H7 (cell line): ENCODE data around the gene GPR157. TPM values are rescaled to one million over a fixed set of nuclear protein-coding genes. Genes with fewer than 3 reads are reported as not detected.
"Not testable (repeated sequence)": the region's sequence is repeated elsewhere in the genome, so short reads cannot be mapped to it uniquely, and the experiment has no call there.

Source experiments
- DNase-seq: peaks from one replicate; pipeline ENCODE4 v3.0.0; 2012
- H3K27me3 ChIP-seq: 2 replicates; pipeline ENCODE4 v1.6.0; 2011; ENCODE audit warnings: mild to moderate bottlenecking, low read length; ENCODE audit not compliant: control insufficient read depth, insufficient read depth
- H3K36me3 ChIP-seq: replicated peaks from 2 replicates; pipeline ENCODE4 v1.5.1; 2011; ENCODE audit warnings: low read length; ENCODE audit not compliant: control insufficient read depth, insufficient read depth
- H3K4me3 ChIP-seq: 2 replicates; pipeline ENCODE4 v1.5.1; 2011; ENCODE audit warnings: low read depth, mild to moderate bottlenecking, control low read depth, low read length, moderate library complexity; ENCODE audit not compliant: insufficient read depth
- total RNA-seq: library from RNA; depleted of rRNA; stranded (reverse); fragments of >200 nt; shearing (Covaris generic); gene quantifications from 2 replicates; pipeline ENCODE4 v1.2.3, GENCODE V29; 2014

GPR157 gene
- total RNA-seq, 1 experiment from 2014 or later = 24.8 TPM

- DNase-seq = no peak
- no peaks in the 10 kb centered on the region for H3K36me3 ChIP-seq
- H3K27me3 ChIP-seq = no peaks in the 10 kb centered on the region; the same call in 1 of the 2 replicates
- H3K4me3 ChIP-seq = no peak overlapping the region
These were observed 5.1 kb upstream of the GPR157 start for GRCh38 chr1:9133870-9134585.

GRCh38 chr1:9129266-9130041 lies 552 bp upstream of the GPR157 start:
- Histone ChIP-seq H3K4me3 (peak overlapping the region; percentile 57), H3K27me3 (peaks cover 15% of the 10 kb centered on the region), H3K36me3 (no peaks in the 10 kb centered on the region)
- peak; percentile 100 for DNase-seq

- DNase-seq = peak; percentile 60
- H3K36me3 ChIP-seq = no peaks in the 10 kb centered on the region
- peaks cover 15% of the 10 kb centered on the region for H3K27me3 ChIP-seq
- H3K4me3 ChIP-seq = peak overlapping the region; percentile 73
These were observed 759 bp downstream of the GPR157 start for GRCh38 chr1:9128166-9128519.

- DNase-seq = peak; percentile 34
- Histone ChIP-seq H3K27me3 (peaks cover 15% of the 10 kb centered on the region), H3K4me3 (peak overlapping the region; percentile 73), H3K36me3 (no peaks in the 10 kb centered on the region)
These were observed 1.3 kb downstream of the GPR157 start for GRCh38 chr1:9127395-9128165.

- DNase-seq = no peak
- Histone ChIP-seq H3K27me3 (peaks cover 15% of the 10 kb centered on the region), H3K36me3 (no peaks in the 10 kb centered on the region), H3K4me3 (no peak overlapping the region)
These were observed 2.4 kb downstream of the GPR157 start for GRCh38 chr1:9126511-9126910.

GRCh38 chr1:9125847-9126246 lies 3.1 kb downstream of the GPR157 start:
- not testable (repeated sequence) for H3K4me3 ChIP-seq, DNase-seq, H3K36me3 ChIP-seq
- H3K27me3 ChIP-seq = peaks cover 15% of the 10 kb centered on the region

- peaks cover 15% of the 10 kb centered on the region for H3K27me3 ChIP-seq
- DNase-seq = no peak
- H3K36me3 ChIP-seq = no peaks in the 10 kb centered on the region
- H3K4me3 ChIP-seq = no peak overlapping the region
These were observed 3.6 kb downstream of the GPR157 start for GRCh38 chr1:9125325-9125724.

GRCh38 chr1:9124389-9124788 lies 4.5 kb downstream of the GPR157 start:
- peaks cover 15% of the 10 kb centered on the region for H3K27me3 ChIP-seq
- DNase-seq, H3K4me3 ChIP-seq, H3K36me3 ChIP-seq: not testable (repeated sequence)

GRCh38 chr1:9123665-9124064 lies 5.2 kb downstream of the GPR157 start:
- DNase-seq, H3K36me3 ChIP-seq, H3K4me3 ChIP-seq: not testable (repeated sequence)
- H3K27me3 ChIP-seq = peaks cover 14% of the 10 kb centered on the region

- H3K4me3 ChIP-seq = no peak overlapping the region
- H3K36me3 ChIP-seq = no peaks in the 10 kb centered on the region
- no peaks in the 10 kb centered on the region for H3K27me3 ChIP-seq
- DNase-seq = no peak
These were observed 7.1 kb downstream of the GPR157 start for GRCh38 chr1:9121496-9122409.

- Histone ChIP-seq H3K36me3 (no peaks in the 10 kb centered on the region), H3K27me3 (no peaks in the 10 kb centered on the region), H3K4me3 (no peak overlapping the region)
- no peak for DNase-seq
These were observed 8.5 kb downstream of the GPR157 start for GRCh38 chr1:9120312-9120958.

GRCh38 chr1:9119745-9120144 lies 9.2 kb downstream of the GPR157 start:
- no peaks in the 10 kb centered on the region for H3K36me3 ChIP-seq
- no peak overlapping the region for H3K4me3 ChIP-seq
- H3K27me3 ChIP-seq = no peaks in the 10 kb centered on the region
- DNase-seq = no peak

GRCh38 chr1:9118186-9118585 lies 10.7 kb downstream of the GPR157 start:
- Histone ChIP-seq H3K36me3 (no peaks in the 10 kb centered on the region), H3K27me3 (no peaks in the 10 kb centered on the region), H3K4me3 (no peak overlapping the region)
- no peak for DNase-seq
